ENCODE measurements around the gene FTH1.

Gene FTH1

DNA sequence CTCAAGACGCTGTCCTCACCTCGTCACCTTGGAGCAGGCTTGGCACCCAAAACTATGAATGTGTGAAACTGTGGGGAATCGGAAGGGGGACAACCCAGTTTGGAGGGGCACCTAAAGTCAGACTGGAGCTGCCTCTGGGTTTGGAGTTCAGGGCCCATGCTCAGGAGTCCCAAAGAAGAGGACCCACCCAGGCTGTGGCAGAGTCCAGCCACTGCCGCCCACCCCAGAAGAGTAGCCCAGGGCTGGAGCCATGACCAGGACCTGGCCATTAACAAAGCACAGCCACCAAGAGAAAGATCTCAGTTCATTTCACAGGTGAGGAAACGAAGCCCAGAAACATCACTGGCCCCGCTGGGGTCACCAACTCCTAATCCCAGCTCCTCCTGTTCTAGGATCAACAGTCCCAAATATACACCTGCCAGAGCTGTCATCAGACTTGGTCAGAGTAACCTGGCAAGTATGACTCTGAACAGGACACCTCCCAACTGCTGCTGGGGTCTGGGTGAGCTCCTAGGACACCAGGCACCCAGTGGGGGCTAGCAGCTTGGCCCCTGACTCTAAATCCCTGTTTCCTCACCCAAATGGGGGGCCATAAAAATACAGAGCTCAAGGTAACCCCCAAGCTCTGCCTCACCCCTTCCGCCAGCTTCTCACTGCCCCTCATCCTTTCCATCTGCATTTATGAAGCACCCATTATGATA is 52.8 kb downstream of the FTH1 start:
- DNase-seq (ENCODE audit: low spot score) = no peak
